GM23338 (cell line): Measurements from ENCODE around the gene DYSF. TPM values are rescaled to one million over a fixed set of nuclear protein-coding genes. Genes with fewer than 3 reads are reported as not detected.

Experiments used
- ATAC-seq: fragments of 200-7000 bp; cut with Tn5 transposase; 3 replicates; pipeline ENCODE4 v1.9.1; 2020
- DNase-seq: peaks from one replicate; pipeline ENCODE4 v3.0.0-alpha.2; 2015; ENCODE audit warnings: low spot score
- H2AFZ ChIP-seq: fragments of 200-600 bp; sonication (generic); 2 replicates; pipeline ENCODE4 v1.8.0; 2016; ENCODE audit warnings: antibody characterized with exemption, mild to moderate bottlenecking, moderate library complexity
- H3F3A ChIP-seq: fragments of 200-600 bp; sonication (generic); replicated peaks from 2 replicates; pipeline ENCODE4 v1.8.0; 2017; ENCODE audit warnings: antibody characterized with exemption, mixed run types, low read depth
- H3K27ac ChIP-seq: fragments of 200-600 bp; sonication (generic); 2 replicates; pipeline ENCODE4 v1.6.1; 2016; ENCODE audit warnings: low read depth
- H3K27me3 ChIP-seq: fragments of 200-600 bp; sonication (generic); 2 replicates; pipeline ENCODE4 v1.8.0; 2016; ENCODE audit warnings: mild to moderate bottlenecking, mixed run types, moderate library complexity; ENCODE audit not compliant: insufficient read depth
- H3K36me3 ChIP-seq: fragments of 200-600 bp; sonication (generic); 2 replicates; pipeline ENCODE4 v1.8.0; 2016; ENCODE audit warnings: mild to moderate bottlenecking; ENCODE audit not compliant: insufficient read depth
- H3K4me1 ChIP-seq: fragments of 200-600 bp; sonication (generic); 2 replicates; pipeline ENCODE4 v1.8.0; 2016; ENCODE audit warnings: mild to moderate bottlenecking, moderate library complexity; ENCODE audit not compliant: insufficient read depth
- H3K4me2 ChIP-seq: fragments of 200-600 bp; sonication (generic); 2 replicates; pipeline ENCODE4 v1.7.1; 2017; ENCODE audit warnings: mixed run types
- H3K4me3 ChIP-seq: fragments of 200-600 bp; sonication (generic); 2 replicates; pipeline ENCODE4 v1.6.1; 2016; ENCODE audit warnings: mixed run types
- H3K79me2 ChIP-seq: fragments of 200-600 bp; sonication (generic); replicated peaks from 2 replicates; pipeline ENCODE4 v1.8.0; 2017; ENCODE audit warnings: mild to moderate bottlenecking; ENCODE audit not compliant: insufficient read depth
- H3K9me2 ChIP-seq: fragments of 200-600 bp; sonication (generic); 2 replicates; pipeline ENCODE4 v1.8.0; 2017; ENCODE audit not compliant: insufficient read depth
- H4K20me1 ChIP-seq: fragments of 200-600 bp; sonication (generic); replicated peaks from 2 replicates; pipeline ENCODE4 v1.8.0; 2017; ENCODE audit warnings: mild to moderate bottlenecking; ENCODE audit not compliant: insufficient read depth
- H3K27ac Mint-ChIP-seq: 2 replicates; pipeline ENCODE4 v1.8.0; 2020; ENCODE audit warnings: inconsistent platforms, mild to moderate bottlenecking, moderate library complexity, mixed read lengths
- H3K27me3 Mint-ChIP-seq: 3 replicates; pipeline ENCODE4 v1.8.0; 2022; ENCODE audit warnings: low read depth, mild to moderate bottlenecking, moderate library complexity, mixed read lengths, inconsistent platforms; ENCODE audit not compliant: insufficient read depth, poor library complexity
- H3K36me3 Mint-ChIP-seq: 3 replicates; pipeline ENCODE4 v1.8.0; 2021; ENCODE audit warnings: low read depth, mild to moderate bottlenecking, inconsistent platforms, moderate library complexity, mixed read lengths
- H3K4me1 Mint-ChIP-seq: 3 replicates; pipeline ENCODE4 v1.8.0; 2020; ENCODE audit warnings: mild to moderate bottlenecking, inconsistent platforms, mixed read lengths
- H3K4me3 Mint-ChIP-seq: 3 replicates; pipeline ENCODE4 v1.8.0; 2021; ENCODE audit warnings: moderate library complexity, mild to moderate bottlenecking, inconsistent platforms, mixed read lengths
- H3K9me3 Mint-ChIP-seq: 3 replicates; pipeline ENCODE4 v1.8.0; 2020; ENCODE audit warnings: moderate library complexity, mild to moderate bottlenecking, inconsistent platforms, mixed read lengths
- CREB1 ChIP-seq: fragments of 250-450 bp; sonication (Bioruptor Pico); IDR thresholded peaks from 2 replicates; pipeline ENCODE4 v1.5.0; 2020; ENCODE audit warnings: low read depth, mild to moderate bottlenecking, moderate library complexity
- EZH2 ChIP-seq: fragments of 200-600 bp; sonication (generic); IDR thresholded peaks from one replicate; pipeline ENCODE4 v1.8.0; 2017; ENCODE audit warnings: antibody characterized with exemption, mild to moderate bottlenecking, low read depth; ENCODE audit not compliant: unreplicated experiment
- EZH2phosphoT487 ChIP-seq: fragments of 200-600 bp; sonication (generic); IDR thresholded peaks from one replicate; pipeline ENCODE4 v1.8.1; 2018; ENCODE audit warnings: antibody characterized with exemption; ENCODE audit not compliant: unreplicated experiment
- JUNB ChIP-seq: IDR thresholded peaks from one replicate; pipeline ENCODE4 v1.6.1; 2016; ENCODE audit warnings: antibody characterized with exemption; ENCODE audit not compliant: unreplicated experiment
- NANOG ChIP-seq: IDR thresholded peaks from 2 replicates; pipeline ENCODE4 v1.6.1; 2016; ENCODE audit warnings: antibody characterized with exemption, borderline replicate concordance
- POLR2AphosphoS5 ChIP-seq: IDR thresholded peaks from 2 replicates; pipeline ENCODE4 v1.6.1; 2016; ENCODE audit warnings: antibody characterized with exemption, low read depth
- STAT1 ChIP-seq: IDR thresholded peaks from one replicate; pipeline ENCODE4 v1.6.1; 2016; ENCODE audit warnings: antibody characterized with exemption; ENCODE audit not compliant: unreplicated experiment
- ZNF114 ChIP-seq: fragments of 250-450 bp; sonication (Bioruptor Pico); IDR thresholded peaks from 2 replicates; pipeline ENCODE4 v1.5.0; 2020; ENCODE audit warnings: mild to moderate bottlenecking, moderate library complexity
- ZNF331 ChIP-seq: fragments of 250-450 bp; sonication (Bioruptor Pico); IDR thresholded peaks from 2 replicates; pipeline ENCODE4 v1.5.0; 2020; ENCODE audit warnings: low read depth, mild to moderate bottlenecking, moderate library complexity
- polyA plus RNA-seq: library from polyadenylated mRNA; unstranded; fragments of >200 nt; fragmentation: Nextera tagmentation; extraction: Ambion mirVana; gene quantifications from 2 replicates; pipeline ENCODE4 v1.2.1, GENCODE V29; 2016
- total RNA-seq: library from RNA; depleted of rRNA; stranded (reverse); fragments of >200 nt; shearing (Covaris generic); gene quantifications from 2 replicates; pipeline ENCODE4 v1.2.3, GENCODE V29; 2014
- TF ChIP-seq, protein P1 (sequence below): IDR thresholded peaks from one replicate; pipeline ENCODE4 v1.6.1; 2018; ENCODE audit warnings: antibody characterized with exemption; ENCODE audit not compliant: unreplicated experiment
- TF ChIP-seq, protein P2 (sequence below), 2 experiments: fragments of 200-600 bp in 1 of 2; sonication (generic) in 1 of 2; conservative IDR thresholded peaks; 2 replicates each; pipeline versions ENCODE4 v1.5.1 to v1.6.1; 2016 to 2017; ENCODE audit warnings: antibody characterized with exemption in 2 of 2, low read depth in 2 of 2, mild to moderate bottlenecking in 2 of 2, moderate library complexity in 1 of 2
- TF ChIP-seq, protein P3 (sequence below): IDR thresholded peaks from 2 replicates; pipeline ENCODE4 v1.6.1; 2016; ENCODE audit warnings: antibody characterized with exemption
- TF ChIP-seq, protein P4 (sequence below): fragments of 250-450 bp; sonication (Bioruptor Pico); IDR thresholded peaks from 2 replicates; pipeline ENCODE4 v1.5.0; 2020; ENCODE audit warnings: mild to moderate bottlenecking, moderate library complexity

DYSF gene
- total and polyA plus RNA-seq, 2 experiments from 2014 or later = 7.3 to 21.3 TPM

DNA sequence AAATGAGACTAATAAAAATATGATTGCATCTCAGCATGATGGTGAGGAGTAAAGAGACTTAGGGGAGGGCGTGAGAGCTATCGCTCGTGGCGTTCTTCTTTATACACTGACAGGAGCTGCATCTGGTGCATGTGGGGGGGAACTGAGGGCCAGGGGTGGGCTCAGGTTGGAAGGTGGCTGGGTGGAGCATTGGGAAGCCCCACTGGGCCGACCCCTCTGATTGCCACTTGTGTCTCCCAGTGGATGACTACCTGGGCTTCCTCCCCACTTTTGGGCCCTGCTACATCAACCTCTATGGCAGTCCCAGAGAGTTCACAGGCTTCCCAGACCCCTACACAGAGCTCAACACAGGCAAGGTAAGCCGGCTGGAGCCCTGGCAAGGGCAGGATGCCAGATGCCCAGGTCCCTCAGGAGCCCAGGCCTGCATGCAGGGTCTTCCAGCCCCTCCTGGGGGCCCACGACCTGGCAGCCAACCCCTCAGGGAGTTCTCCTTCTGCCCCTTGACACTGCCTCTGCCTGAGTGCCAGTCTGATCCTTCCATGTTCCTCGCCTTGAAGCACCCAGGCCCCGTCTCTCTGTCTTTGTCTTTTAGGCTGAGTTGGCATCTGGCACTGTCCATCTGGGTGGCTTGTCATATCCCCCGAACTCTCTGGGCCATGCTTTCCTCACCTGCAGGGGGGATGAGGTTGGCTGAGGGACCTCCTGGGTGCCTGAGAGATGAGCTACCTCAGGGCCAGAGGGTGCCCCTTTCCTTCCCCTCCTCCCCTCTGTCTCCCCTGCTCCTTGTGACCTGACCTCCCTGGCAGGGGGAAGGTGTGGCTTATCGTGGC lies 97.7 kb downstream of the DYSF start:
- peaks cover 18% of the 10 kb centered on the region for H3K36me3 Mint-ChIP-seq
- H4K20me1 ChIP-seq = no peaks in the 10 kb centered on the region
- H3K27me3 Mint-ChIP-seq = peaks cover 11% of the 10 kb centered on the region
- no peak overlapping the region for H3K27ac Mint-ChIP-seq
- ATAC-seq = no peak
- no peaks in the 10 kb centered on the region for H3K79me2 ChIP-seq
- H3F3A ChIP-seq = no peaks in the 10 kb centered on the region
- no peaks in the 10 kb centered on the region for H3K36me3 ChIP-seq
- no peaks in the 10 kb centered on the region for H3K27me3 ChIP-seq
- H3K4me1 ChIP-seq = no peaks in the 10 kb centered on the region
- H3K9me2 ChIP-seq = no peaks in the 10 kb centered on the region
- no peak overlapping the region for H3K27ac ChIP-seq
- H3K4me3 ChIP-seq = no peak overlapping the region
- H3K4me2 ChIP-seq = no peak overlapping the region
- H3K4me1 Mint-ChIP-seq = no peaks in the 10 kb centered on the region
- no peak overlapping the region for H2AFZ ChIP-seq
- H3K4me3 Mint-ChIP-seq = no peak overlapping the region
- H3K9me3 Mint-ChIP-seq = peaks cover 2% of the 10 kb centered on the region; the same call in 1 of the 3 replicates
- no peak for DNase-seq
- TF ChIP-seq CREB1 (no peak), EZH2 (no peak), NANOG (no peak), POLR2AphosphoS5 (no peak), STAT1 (no peak), ZNF114 (CRISPR knock-in tag) (no peak), JUNB (no peak), ZNF331 (CRISPR knock-in tag) (no peak), EZH2phosphoT487 (no peak)
- TF ChIP-seq, protein P1, sequence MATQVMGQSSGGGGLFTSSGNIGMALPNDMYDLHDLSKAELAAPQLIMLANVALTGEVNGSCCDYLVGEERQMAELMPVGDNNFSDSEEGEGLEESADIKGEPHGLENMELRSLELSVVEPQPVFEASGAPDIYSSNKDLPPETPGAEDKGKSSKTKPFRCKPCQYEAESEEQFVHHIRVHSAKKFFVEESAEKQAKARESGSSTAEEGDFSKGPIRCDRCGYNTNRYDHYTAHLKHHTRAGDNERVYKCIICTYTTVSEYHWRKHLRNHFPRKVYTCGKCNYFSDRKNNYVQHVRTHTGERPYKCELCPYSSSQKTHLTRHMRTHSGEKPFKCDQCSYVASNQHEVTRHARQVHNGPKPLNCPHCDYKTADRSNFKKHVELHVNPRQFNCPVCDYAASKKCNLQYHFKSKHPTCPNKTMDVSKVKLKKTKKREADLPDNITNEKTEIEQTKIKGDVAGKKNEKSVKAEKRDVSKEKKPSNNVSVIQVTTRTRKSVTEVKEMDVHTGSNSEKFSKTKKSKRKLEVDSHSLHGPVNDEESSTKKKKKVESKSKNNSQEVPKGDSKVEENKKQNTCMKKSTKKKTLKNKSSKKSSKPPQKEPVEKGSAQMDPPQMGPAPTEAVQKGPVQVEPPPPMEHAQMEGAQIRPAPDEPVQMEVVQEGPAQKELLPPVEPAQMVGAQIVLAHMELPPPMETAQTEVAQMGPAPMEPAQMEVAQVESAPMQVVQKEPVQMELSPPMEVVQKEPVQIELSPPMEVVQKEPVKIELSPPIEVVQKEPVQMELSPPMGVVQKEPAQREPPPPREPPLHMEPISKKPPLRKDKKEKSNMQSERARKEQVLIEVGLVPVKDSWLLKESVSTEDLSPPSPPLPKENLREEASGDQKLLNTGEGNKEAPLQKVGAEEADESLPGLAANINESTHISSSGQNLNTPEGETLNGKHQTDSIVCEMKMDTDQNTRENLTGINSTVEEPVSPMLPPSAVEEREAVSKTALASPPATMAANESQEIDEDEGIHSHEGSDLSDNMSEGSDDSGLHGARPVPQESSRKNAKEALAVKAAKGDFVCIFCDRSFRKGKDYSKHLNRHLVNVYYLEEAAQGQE = no peak
- TF ChIP-seq, protein P2, sequence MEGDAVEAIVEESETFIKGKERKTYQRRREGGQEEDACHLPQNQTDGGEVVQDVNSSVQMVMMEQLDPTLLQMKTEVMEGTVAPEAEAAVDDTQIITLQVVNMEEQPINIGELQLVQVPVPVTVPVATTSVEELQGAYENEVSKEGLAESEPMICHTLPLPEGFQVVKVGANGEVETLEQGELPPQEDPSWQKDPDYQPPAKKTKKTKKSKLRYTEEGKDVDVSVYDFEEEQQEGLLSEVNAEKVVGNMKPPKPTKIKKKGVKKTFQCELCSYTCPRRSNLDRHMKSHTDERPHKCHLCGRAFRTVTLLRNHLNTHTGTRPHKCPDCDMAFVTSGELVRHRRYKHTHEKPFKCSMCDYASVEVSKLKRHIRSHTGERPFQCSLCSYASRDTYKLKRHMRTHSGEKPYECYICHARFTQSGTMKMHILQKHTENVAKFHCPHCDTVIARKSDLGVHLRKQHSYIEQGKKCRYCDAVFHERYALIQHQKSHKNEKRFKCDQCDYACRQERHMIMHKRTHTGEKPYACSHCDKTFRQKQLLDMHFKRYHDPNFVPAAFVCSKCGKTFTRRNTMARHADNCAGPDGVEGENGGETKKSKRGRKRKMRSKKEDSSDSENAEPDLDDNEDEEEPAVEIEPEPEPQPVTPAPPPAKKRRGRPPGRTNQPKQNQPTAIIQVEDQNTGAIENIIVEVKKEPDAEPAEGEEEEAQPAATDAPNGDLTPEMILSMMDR (conservative IDR thresholded peaks at IDR 0.05; ENCODE audit: low read depth in 2 of 2) = no peak
- TF ChIP-seq, protein P3, sequence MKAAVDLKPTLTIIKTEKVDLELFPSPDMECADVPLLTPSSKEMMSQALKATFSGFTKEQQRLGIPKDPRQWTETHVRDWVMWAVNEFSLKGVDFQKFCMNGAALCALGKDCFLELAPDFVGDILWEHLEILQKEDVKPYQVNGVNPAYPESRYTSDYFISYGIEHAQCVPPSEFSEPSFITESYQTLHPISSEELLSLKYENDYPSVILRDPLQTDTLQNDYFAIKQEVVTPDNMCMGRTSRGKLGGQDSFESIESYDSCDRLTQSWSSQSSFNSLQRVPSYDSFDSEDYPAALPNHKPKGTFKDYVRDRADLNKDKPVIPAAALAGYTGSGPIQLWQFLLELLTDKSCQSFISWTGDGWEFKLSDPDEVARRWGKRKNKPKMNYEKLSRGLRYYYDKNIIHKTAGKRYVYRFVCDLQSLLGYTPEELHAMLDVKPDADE = no peak
- TF ChIP-seq, protein P4, sequence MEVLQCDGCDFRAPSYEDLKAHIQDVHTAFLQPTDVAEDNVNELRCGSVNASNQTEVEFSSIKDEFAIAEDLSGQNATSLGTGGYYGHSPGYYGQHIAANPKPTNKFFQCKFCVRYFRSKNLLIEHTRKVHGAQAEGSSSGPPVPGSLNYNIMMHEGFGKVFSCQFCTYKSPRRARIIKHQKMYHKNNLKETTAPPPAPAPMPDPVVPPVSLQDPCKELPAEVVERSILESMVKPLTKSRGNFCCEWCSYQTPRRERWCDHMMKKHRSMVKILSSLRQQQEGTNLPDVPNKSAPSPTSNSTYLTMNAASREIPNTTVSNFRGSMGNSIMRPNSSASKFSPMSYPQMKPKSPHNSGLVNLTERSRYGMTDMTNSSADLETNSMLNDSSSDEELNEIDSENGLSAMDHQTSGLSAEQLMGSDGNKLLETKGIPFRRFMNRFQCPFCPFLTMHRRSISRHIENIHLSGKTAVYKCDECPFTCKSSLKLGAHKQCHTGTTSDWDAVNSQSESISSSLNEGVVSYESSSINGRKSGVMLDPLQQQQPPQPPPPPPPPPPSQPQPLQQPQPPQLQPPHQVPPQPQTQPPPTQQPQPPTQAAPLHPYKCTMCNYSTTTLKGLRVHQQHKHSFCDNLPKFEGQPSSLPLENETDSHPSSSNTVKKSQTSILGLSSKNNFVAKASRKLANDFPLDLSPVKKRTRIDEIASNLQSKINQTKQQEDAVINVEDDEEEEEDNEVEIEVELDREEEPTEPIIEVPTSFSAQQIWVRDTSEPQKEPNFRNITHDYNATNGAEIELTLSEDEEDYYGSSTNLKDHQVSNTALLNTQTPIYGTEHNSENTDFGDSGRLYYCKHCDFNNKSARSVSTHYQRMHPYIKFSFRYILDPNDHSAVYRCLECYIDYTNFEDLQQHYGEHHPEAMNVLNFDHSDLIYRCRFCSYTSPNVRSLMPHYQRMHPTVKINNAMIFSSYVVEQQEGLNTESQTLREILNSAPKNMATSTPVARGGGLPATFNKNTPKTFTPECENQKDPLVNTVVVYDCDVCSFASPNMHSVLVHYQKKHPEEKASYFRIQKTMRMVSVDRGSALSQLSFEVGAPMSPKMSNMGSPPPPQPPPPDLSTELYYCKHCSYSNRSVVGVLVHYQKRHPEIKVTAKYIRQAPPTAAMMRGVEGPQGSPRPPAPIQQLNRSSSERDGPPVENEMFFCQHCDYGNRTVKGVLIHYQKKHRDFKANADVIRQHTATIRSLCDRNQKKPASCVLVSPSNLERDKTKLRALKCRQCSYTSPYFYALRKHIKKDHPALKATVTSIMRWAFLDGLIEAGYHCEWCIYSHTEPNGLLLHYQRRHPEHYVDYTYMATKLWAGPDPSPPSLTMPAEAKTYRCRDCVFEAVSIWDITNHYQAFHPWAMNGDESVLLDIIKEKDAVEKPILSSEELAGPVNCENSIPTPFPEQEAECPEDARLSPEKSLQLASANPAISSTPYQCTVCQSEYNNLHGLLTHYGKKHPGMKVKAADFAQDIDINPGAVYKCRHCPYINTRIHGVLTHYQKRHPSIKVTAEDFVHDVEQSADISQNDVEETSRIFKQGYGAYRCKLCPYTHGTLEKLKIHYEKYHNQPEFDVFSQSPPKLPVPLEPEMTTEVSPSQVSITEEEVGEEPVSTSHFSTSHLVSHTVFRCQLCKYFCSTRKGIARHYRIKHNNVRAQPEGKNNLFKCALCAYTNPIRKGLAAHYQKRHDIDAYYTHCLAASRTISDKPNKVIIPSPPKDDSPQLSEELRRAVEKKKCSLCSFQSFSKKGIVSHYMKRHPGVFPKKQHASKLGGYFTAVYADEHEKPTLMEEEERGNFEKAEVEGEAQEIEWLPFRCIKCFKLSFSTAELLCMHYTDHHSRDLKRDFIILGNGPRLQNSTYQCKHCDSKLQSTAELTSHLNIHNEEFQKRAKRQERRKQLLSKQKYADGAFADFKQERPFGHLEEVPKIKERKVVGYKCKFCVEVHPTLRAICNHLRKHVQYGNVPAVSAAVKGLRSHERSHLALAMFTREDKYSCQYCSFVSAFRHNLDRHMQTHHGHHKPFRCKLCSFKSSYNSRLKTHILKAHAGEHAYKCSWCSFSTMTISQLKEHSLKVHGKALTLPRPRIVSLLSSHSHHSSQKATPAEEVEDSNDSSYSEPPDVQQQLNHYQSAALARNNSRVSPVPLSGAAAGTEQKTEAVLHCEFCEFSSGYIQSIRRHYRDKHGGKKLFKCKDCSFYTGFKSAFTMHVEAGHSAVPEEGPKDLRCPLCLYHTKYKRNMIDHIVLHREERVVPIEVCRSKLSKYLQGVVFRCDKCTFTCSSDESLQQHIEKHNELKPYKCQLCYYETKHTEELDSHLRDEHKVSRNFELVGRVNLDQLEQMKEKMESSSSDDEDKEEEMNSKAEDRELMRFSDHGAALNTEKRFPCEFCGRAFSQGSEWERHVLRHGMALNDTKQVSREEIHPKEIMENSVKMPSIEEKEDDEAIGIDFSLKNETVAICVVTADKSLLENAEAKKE (CRISPR knock-in tag) = no peak
